GM21619 (cell line): Measurements from ENCODE around the gene TBC1D16.
"Not testable (repeated sequence)": the region's sequence is repeated elsewhere in the genome, so short reads cannot be mapped to it uniquely, and the experiment has no call there.

Experiments
- ATAC-seq: cut with Tn5 transposase; IDR thresholded peaks from one replicate; pipeline ENCODE4 v1.9.1; 2021; ENCODE audit not compliant: unreplicated experiment

The TBC1D16 gene

DNA sequence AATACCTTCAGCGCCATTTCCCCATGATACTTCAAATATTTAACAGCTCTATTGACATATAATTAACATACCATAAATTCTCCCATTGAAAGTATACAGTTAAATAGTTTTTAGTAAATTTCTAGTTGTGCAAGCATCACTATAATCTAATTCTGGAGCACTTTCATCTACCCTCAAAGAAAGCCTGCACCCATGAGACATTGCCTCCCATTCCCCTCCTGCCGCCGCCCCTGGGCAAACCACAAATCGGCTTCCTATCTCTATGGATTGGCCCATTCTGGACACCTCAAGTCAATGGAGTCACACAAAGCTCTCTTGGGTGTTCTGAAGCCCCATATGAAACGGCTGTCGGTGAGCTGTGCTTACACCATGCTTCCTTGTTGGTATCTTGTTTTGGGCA, 119.2 kb downstream of the TBC1D16 start:
- no peak for ATAC-seq

GRCh38 chr17:79915850-79916430, 119.7 kb downstream of the TBC1D16 start:
- ATAC-seq = no peak

- ATAC-seq = no peak
These were observed 120.6 kb downstream of the TBC1D16 start for GRCh38 chr17:79914813-79915740.

DNA sequence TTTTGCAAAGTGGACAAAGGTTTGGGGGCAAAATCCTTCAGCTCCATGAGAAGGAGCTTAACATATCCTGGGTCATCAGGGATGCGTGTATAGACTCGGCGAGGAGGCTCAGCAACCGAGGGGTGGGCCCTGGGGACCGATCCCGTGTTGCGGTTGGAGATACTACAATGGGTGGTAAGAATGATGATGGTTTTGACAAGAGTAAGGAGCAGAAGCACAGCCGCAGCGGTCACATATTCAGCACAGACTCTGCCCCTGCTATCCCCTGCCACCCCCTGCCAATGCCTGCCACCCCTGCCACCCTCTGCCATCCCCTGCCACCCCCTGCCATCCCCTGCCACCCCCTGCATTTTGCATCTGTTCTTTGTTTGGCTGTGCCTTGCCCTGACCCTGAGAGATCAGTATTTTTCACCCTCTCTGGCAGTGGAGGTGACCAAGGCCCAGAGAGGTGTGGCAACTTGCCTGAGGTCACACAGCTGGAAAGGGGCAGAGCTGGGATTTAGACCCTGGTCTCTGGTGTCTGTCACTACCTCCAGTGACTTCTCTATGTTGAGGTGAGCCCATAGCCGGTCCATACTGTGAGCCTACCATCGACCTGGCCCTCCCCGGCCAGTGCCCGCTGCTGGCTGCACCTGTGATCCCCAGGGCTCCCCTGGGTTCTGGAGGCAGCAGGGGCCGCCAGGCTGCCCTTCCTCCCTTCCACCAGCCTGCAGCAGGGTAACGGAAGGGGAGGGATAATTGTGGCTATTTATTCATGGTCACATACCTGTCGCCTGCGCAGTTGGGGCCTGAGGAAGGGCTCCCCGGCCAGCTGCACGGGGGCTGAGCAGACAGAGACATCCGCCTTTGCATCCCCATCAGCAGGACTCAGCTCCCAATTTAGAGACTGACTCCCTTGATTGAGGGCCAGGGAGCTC, 121.5 kb downstream of the TBC1D16 start:
- ATAC-seq = no peak

DNA sequence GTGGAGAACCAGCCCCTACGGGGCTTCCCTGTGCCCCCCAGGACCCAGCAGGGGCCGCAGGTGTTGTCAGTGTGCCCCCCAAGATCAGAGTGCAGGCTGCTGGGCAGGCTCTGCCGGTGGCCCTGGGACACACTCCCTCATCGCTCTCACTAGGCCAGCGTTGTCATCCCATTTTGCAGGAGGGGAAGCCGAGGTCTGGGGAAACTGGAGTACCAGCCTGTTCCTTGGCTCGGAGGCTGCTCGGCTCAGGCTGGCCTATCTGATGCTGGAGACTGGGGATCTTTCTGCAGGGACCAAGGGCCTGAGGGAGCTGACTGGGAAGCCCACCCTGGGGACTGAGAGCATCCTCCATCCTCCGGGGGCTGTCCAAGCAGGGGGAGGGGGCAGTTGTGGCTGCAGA, 122.2 kb downstream of the TBC1D16 start:
- ATAC-seq = no peak

GRCh38 chr17:79912552-79913330, 122.9 kb downstream of the TBC1D16 start:
- no peak for ATAC-seq

DNA sequence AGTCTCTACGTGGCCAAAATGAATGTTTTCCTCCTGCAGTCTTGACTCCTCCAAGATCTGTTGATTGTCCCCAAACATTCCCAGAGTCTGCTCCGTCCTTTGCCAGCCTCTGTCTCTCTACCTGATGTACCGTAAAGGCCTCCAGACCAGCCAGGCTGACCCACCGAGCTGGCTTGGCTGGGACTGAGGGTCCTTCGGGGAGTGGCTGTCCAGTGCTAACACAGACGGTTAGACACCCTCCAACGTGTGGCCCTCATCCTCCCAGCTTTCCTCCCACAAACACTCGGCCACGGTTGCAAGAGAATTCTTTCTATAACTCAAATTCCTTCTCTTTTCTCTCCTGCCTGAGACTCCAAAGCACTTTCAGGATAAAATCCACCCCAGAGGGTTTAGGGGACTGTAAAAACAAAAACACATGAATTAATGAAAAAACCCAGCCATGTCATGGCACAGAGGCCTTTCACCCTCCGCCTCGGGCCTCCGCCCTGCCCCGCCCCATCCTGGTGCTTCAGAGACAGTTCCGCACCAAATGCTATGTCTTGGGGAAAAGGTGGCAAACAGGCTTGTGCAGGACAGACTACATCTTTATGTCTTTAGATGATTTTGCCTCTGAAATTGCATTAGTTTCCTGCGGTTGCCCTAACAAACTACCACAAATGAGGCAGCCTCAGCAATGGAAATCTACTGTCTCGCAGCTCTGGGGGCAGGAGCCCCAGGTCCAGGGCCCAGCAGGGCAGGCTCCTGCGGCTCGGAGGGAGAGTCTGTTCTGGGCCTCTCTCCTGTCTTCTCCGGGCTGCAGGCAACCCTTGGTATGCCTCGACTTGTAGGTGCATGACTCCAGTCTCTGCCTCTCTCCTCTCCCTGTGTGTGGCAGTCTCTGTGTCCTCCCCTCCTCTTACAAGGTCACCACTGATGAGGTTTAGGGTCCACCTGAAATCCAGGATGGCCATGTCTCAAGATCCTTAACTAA, 124.0 kb downstream of the TBC1D16 start:
- no peak for ATAC-seq

- no peak for ATAC-seq
These were observed 124.7 kb downstream of the TBC1D16 start for GRCh38 chr17:79910985-79911361.

- no peak for ATAC-seq
These were observed 126.6 kb downstream of the TBC1D16 start for GRCh38 chr17:79909121-79909520.

GRCh38 chr17:79907850-79908249, 127.8 kb downstream of the TBC1D16 start:
- ATAC-seq = no peak

DNA sequence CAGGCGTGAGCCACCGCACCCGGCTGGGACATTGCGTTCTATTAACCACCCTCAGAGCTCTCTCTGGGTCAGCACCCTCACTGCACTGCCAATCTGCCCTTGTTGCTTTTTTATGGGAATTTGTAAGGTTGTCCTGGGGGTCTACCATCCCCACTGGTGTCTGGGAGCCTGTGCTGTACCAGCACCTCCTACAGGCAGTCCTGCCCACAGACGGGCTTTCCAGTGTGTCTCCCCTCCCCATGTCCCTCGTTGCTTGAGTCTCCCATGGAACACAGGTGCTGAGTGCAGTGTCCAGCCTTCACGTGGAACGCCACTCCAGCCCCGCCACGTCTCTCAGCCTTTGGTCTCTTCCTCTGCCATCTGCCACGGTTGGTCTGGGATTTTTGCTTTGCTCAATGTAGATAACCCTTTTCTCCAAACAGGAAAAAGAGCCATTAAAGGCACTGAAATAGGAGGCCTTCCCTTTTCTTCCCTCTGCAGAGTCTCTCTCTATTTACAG, 128.4 kb downstream of the TBC1D16 start:
- no peak for ATAC-seq

GRCh38 chr17:79905832-79906231, 129.8 kb downstream of the TBC1D16 start:
- no peak for ATAC-seq

- ATAC-seq = no peak
These were observed 130.8 kb downstream of the TBC1D16 start for GRCh38 chr17:79904865-79905264.

- ATAC-seq = no peak
These were observed 133.4 kb downstream of the TBC1D16 start for GRCh38 chr17:79902146-79902791.

DNA sequence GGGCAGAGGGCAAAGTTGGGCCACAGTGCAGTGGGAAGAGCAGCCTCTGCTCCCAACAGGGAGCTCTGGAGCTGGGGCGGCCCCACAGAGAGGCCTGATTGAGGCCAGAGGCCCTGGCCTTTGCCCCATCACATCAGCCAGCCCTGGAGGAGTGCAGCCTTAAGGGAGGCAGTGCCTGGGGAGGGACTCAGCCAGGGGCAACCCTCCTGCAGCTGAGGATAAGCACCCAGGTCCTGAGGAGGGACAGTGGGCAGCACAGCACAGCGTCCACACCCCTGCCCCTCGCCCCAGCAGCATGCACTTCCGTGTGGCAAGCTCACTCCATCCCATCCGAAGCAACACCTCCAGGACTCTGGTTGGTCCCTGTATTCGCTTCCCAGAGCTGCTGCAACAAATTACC, 134.5 kb downstream of the TBC1D16 start:
- ATAC-seq = no peak

DNA sequence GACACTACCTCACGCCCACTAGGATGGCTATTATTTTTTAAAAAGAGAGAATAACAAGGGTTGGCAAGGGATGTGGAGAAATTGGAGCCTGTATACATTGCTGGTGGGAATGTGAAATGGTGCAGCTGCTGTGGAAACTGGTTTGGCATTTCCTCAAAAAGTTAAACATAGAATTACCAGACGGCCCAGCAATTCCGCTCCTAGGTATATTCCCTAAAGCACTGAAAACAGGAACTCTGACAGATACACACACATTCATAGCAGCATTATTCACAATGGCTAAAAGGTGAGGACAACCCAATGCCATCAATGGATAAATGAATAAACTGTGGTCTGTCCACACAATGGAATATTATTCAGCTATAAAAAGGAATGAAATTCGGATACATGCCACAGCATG, 136.1 kb downstream of the TBC1D16 start:
- ATAC-seq = no peak

- ATAC-seq = no peak
These were observed 138.2 kb downstream of the TBC1D16 start for GRCh38 chr17:79897243-79898063.

- not testable (repeated sequence) for ATAC-seq
These were observed 142.2 kb downstream of the TBC1D16 start for GRCh38 chr17:79893457-79893856.
